Measurements from ENCODE around the gene ZNF280D.
"Not testable (repeated sequence)": the region's sequence is repeated elsewhere in the genome, so short reads cannot be mapped to it uniquely, and the experiment has no call there.

ZNF280D gene

DNA sequence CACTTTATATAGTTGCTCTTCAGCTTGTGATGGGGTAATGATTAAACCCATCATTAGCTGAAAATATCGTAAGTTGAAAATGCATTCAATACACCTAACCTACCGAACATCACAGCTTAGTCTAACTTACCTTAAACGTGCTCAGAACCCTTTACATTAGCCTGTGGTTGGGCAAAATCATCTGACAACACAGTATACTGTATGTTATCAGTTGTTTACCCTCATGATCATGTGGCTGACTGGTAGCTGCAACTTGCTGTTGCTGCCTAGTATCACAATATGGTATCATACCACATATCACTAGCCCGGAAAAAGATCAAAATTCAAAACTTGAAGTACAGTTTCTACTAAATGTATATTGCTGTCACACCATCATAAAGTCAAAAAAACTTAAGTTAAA is 9.5 kb downstream of the ZNF280D start:
- no peak for DNase-seq (ENCODE audit: extremely low spot score)
- CTCF ChIA-PET: interaction anchor here (0.5 kb wide), 1 partner anchor 9 kb away, joined by 3 read pairs; no protein-coding TSS in a partner anchor
- TF ChIP-seq LEF1 (IDR thresholded peaks at IDR 0.05; ENCODE audit: borderline replicate concordance) (no peak), ELF4 (IDR thresholded peaks at IDR 0.05) (no peak), BHLHE40 (IDR thresholded peaks at IDR 0.05; ENCODE audit: borderline replicate concordance) (no peak), ARNT (IDR thresholded peaks at IDR 0.05) (no peak), PKNOX1 (IDR thresholded peaks at IDR 0.05) (no peak), FOXK2 (IDR thresholded peaks at IDR 0.05) (no peak), SUZ12 (IDR thresholded peaks at IDR 0.05) (no peak), FOXA1 (IDR thresholded peaks at IDR 0.05) (no peak), NFRKB (IDR thresholded peaks at IDR 0.05) (no peak), SP1 (IDR thresholded peaks at IDR 0.05) (no peak)
- POLR2A ChIA-PET: no interaction called here

- POLR2A ChIA-PET: no interaction called here
- DNase-seq (ENCODE audit: extremely low spot score): no peak
- TF ChIP-seq TARDBP (IDR thresholded peaks at IDR 0.05) (no peak), L3MBTL2 (conservative IDR thresholded peaks at IDR 0.05) (no peak), ELF4 (IDR thresholded peaks at IDR 0.05) (no peak), LEF1 (IDR thresholded peaks at IDR 0.05; ENCODE audit: borderline replicate concordance) (no peak), ARNT (IDR thresholded peaks at IDR 0.05) (no peak), BHLHE40 (IDR thresholded peaks at IDR 0.05; ENCODE audit: borderline replicate concordance) (no peak), ZNF384 (IDR thresholded peaks at IDR 0.05) (no peak), SP1 (IDR thresholded peaks at IDR 0.05) (no peak), FOXM1 (IDR thresholded peaks at IDR 0.05; ENCODE audit: borderline replicate concordance) (no peak), FOXA1 (IDR thresholded peaks at IDR 0.05) (no peak), SUZ12 (IDR thresholded peaks at IDR 0.05) (no peak), FOXK2 (IDR thresholded peaks at IDR 0.05) (no peak)
- CTCF ChIA-PET: no interaction called here
These were observed 13.3 kb downstream of the ZNF280D start for GRCh38 chr15:56719774-56720555.

DNA sequence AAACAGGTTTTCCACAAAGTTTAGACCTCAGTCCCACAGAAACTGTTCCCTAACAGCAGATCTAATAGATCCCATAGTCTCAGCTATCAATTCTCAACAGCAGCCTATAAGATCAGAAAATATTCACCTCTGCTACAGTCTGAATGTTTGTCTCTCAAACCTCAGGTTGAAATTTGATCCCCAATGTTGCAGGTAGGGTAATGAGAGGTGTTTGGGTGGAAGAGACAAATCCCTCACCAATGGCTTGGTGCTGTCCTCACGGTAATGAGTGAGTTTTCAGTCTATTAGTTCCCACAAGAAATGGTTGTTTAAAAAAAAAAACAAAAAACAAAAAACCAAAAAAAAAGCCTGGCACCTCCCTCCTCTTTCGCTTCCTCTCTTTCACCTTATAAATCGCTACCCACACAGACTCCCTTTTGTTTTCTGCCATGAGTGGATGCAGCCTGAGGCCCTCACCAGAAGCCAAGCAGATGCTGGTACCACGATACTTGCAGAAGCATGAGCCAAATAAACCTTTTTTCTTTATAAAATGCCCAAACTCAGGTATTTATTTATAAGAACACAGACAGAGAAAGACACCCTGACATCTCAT is 14.2 kb downstream of the ZNF280D start:
- ChIA-PET CTCF (no interaction called here), POLR2A (no interaction called here)
- no peak for DNase-seq (ENCODE audit: extremely low spot score)
- TF ChIP-seq FOXA1 (IDR thresholded peaks at IDR 0.05) (no peak), NFRKB (IDR thresholded peaks at IDR 0.05) (no peak), FOXK2 (IDR thresholded peaks at IDR 0.05) (no peak), ZNF384 (IDR thresholded peaks at IDR 0.05) (no peak), CTBP1 (IDR thresholded peaks at IDR 0.05; ENCODE audit: borderline replicate concordance) (no peak), ELF4 (IDR thresholded peaks at IDR 0.05) (no peak), BHLHE40 (IDR thresholded peaks at IDR 0.05; ENCODE audit: borderline replicate concordance) (no peak), TARDBP (IDR thresholded peaks at IDR 0.05) (no peak), PKNOX1 (IDR thresholded peaks at IDR 0.05) (no peak), L3MBTL2 (conservative IDR thresholded peaks at IDR 0.05) (no peak), LEF1 (IDR thresholded peaks at IDR 0.05; ENCODE audit: borderline replicate concordance) (no peak)

- ChIA-PET POLR2A (no interaction called here), CTCF (no interaction called here)
- DNase-seq (ENCODE audit: extremely low spot score): no peak
- no peak for TF ChIP-seq NFRKB (IDR thresholded peaks at IDR 0.05)
- TF ChIP-seq ZNF384 (IDR thresholded peaks at IDR 0.05): no peak
- TF ChIP-seq SUZ12 (IDR thresholded peaks at IDR 0.05): no peak
- no peak for TF ChIP-seq ELF4 (IDR thresholded peaks at IDR 0.05)
- no peak for TF ChIP-seq FOXA1 (IDR thresholded peaks at IDR 0.05)
- no peak for TF ChIP-seq FOXK2 (IDR thresholded peaks at IDR 0.05)
- no peak for TF ChIP-seq LEF1 (IDR thresholded peaks at IDR 0.05; ENCODE audit: borderline replicate concordance)
These were observed 14.7 kb downstream of the ZNF280D start for GRCh38 chr15:56718560-56718959.

DNA sequence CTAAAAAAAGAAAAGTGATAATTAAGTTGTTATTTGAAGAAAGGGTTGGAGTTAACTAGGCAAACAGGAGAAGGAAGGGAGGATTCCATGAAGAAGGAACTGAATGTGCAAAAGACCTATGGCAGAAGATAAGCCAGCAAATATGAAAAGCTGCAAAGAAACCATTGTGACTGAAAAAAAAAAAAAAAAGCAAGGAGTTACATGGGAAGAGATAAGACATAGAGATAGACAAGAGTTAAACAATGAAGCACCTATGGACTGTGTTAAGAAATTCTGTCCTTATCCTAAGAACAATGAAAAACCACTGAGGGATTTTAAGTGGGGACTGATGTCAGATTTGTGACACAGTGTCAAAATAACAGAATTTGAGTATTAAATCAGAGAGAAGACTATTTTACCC is 17.0 kb downstream of the ZNF280D start:
- POLR2A ChIA-PET: no interaction called here
- DNase-seq (ENCODE audit: extremely low spot score): no peak
- CTCF ChIA-PET: no interaction called here
- no peak for TF ChIP-seq SP1 (IDR thresholded peaks at IDR 0.05)
- TF ChIP-seq FOXM1 (IDR thresholded peaks at IDR 0.05; ENCODE audit: borderline replicate concordance): no peak
- no peak for TF ChIP-seq LEF1 (IDR thresholded peaks at IDR 0.05; ENCODE audit: borderline replicate concordance)
- TF ChIP-seq FOXA1 (IDR thresholded peaks at IDR 0.05): no peak
- no peak for TF ChIP-seq ZNF384 (IDR thresholded peaks at IDR 0.05)
- no peak for TF ChIP-seq ARNT (IDR thresholded peaks at IDR 0.05)
- TF ChIP-seq SUZ12 (IDR thresholded peaks at IDR 0.05): no peak
- no peak for TF ChIP-seq HDGF (IDR thresholded peaks at IDR 0.05; ENCODE audit: borderline replicate concordance)
- TF ChIP-seq L3MBTL2 (conservative IDR thresholded peaks at IDR 0.05): no peak
- TF ChIP-seq NFRKB (IDR thresholded peaks at IDR 0.05): no peak
- TF ChIP-seq CTBP1 (IDR thresholded peaks at IDR 0.05; ENCODE audit: borderline replicate concordance): no peak
- TF ChIP-seq FOXK2 (IDR thresholded peaks at IDR 0.05): no peak
- no peak for TF ChIP-seq BHLHE40 (IDR thresholded peaks at IDR 0.05; ENCODE audit: borderline replicate concordance)
- TF ChIP-seq TARDBP (IDR thresholded peaks at IDR 0.05): no peak
- no peak for TF ChIP-seq ELF4 (IDR thresholded peaks at IDR 0.05)
- no peak for TF ChIP-seq PKNOX1 (IDR thresholded peaks at IDR 0.05)

GRCh38 chr15:56715220-56715619 is 18.1 kb downstream of the ZNF280D start:
- CTCF ChIA-PET: no interaction called here
- POLR2A ChIA-PET: no interaction called here
- no peak for TF ChIP-seq ARNT (IDR thresholded peaks at IDR 0.05)
- TF ChIP-seq LEF1 (IDR thresholded peaks at IDR 0.05; ENCODE audit: borderline replicate concordance): no peak
- no peak for TF ChIP-seq CTBP1 (IDR thresholded peaks at IDR 0.05; ENCODE audit: borderline replicate concordance)
- no peak for TF ChIP-seq FOXM1 (IDR thresholded peaks at IDR 0.05; ENCODE audit: borderline replicate concordance)
- no peak for TF ChIP-seq ELF4 (IDR thresholded peaks at IDR 0.05)
- no peak for TF ChIP-seq L3MBTL2 (conservative IDR thresholded peaks at IDR 0.05)
- no peak for TF ChIP-seq FOXA1 (IDR thresholded peaks at IDR 0.05)
- no peak for TF ChIP-seq PKNOX1 (IDR thresholded peaks at IDR 0.05)
- no peak for TF ChIP-seq NFRKB (IDR thresholded peaks at IDR 0.05)
- no peak for TF ChIP-seq FOXK2 (IDR thresholded peaks at IDR 0.05)
- TF ChIP-seq ZNF384 (IDR thresholded peaks at IDR 0.05): no peak
- no peak for TF ChIP-seq TARDBP (IDR thresholded peaks at IDR 0.05)
- no peak for TF ChIP-seq BHLHE40 (IDR thresholded peaks at IDR 0.05; ENCODE audit: borderline replicate concordance)
- TF ChIP-seq SUZ12 (IDR thresholded peaks at IDR 0.05): no peak
- DNase-seq (ENCODE audit: extremely low spot score): no peak

DNA sequence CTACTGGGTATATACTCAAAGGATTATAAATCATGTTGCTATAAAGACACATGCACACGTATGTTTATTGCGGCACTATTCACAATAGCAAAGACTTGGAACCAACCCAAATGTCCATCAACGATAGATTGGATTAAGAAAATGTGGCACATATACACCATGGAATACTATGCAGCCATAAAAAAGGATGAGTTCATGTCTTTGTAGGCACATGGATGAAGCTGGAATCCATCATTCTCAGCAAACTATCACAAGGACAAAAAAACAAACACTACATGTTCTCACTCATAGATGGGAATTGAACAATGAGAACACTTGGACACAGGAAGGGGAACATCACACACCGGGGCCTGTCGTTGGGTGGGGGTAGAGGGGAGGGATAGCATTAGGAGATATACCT is 23.8 kb downstream of the ZNF280D start:
- POLR2A ChIA-PET: not testable (repeated sequence)

More for the DNA sequence above, 23.8 kb downstream of the ZNF280D start:
- DNase-seq (ENCODE audit: extremely low spot score); CTCF ChIA-PET: not testable (repeated sequence)
